Epithelial cell of prostate (primary cell): ENCODE data around the gene FLYWCH1.

Experiments used
- DNase-seq: peaks from one replicate; pipeline ENCODE4 v3.0.0-alpha.2; 2011; ENCODE audit warnings: low read depth, low spot score
- H3K27ac ChIP-seq: fragments of 450-650 bp; 2 replicates; pipeline ENCODE4 v1.5.1; 2017; ENCODE audit warnings: mild to moderate bottlenecking

FLYWCH1 gene

DNA sequence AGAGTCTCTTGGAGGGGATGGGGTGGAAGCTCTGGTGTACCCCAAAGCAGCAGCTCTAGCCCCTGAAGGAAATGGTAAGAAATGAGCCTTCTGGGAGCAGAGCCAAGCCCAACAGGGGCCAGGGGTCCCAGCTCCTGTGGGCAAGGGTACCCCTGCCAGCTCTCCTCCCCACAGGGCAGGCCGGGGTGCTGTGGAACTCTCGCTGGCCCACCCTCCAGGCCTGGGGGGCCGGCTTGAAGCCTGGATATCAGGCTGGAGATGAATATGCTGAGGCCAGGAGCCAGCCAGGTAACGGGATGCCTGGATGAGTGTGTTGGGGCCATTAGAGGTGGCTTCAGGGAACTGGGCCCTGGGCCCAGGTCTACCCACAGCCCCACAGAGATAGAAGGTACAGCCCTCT is 88.8 kb downstream of the FLYWCH1 start:
- DNase-seq = no peak
- no peak overlapping the region for H3K27ac ChIP-seq
